Body of pancreas (tissue), 4 donors: ENCODE measurements around the gene LIN7B. TPM values are rescaled to one million over a fixed set of nuclear protein-coding genes. Genes with fewer than 3 reads are reported as not detected.

Experiments
- ATAC-seq: fragments of 150-250 bp; one replicate; pipeline ENCODE4 v1.9.1; 2016
- DNase-seq, 4 donors: peaks; one replicate each; pipeline ENCODE4 v3.0.0-alpha.2; 2019
- H3K27ac ChIP-seq, 4 donors: fragments of 200-600 bp; sonication (generic); 1 replicate in 3 of 4; 2 replicates in 1 of 4; pipeline versions ENCODE4 v1.5.1 to v1.6.1; 2016 to 2019; ENCODE audit warnings: mild to moderate bottlenecking in 1 of 4, mixed read lengths in 1 of 4, moderate library complexity in 1 of 4
- H3K27me3 ChIP-seq, 2 donors: fragments of 200-600 bp; sonication (generic); one replicate each; pipeline ENCODE4 v1.6.0; 2016; ENCODE audit warnings: mild to moderate bottlenecking in 1 of 2
- H3K36me3 ChIP-seq, 2 donors: fragments of 200-600 bp; sonication (generic); replicated peaks in 1 of 2; 2 replicates each; pipeline ENCODE4 v1.5.1; 2016; ENCODE audit warnings: low read depth in 2 of 2; ENCODE audit not compliant: insufficient read depth in 1 of 2
- H3K4me1 ChIP-seq: fragments of 200-600 bp; sonication (generic); one replicate; pipeline ENCODE4 v1.6.0; 2016
- H3K4me3 ChIP-seq, 2 donors: fragments of 200-600 bp; sonication (generic); 1 replicate in 1 of 2; 2 replicates in 1 of 2; pipeline ENCODE4 v1.5.1; 2016 to 2019
- H3K9me3 ChIP-seq, 3 donors: fragments of 200-600 bp; sonication (generic); 1 replicate in 2 of 3; 2 replicates in 1 of 3; pipeline ENCODE4 v1.5.1; 2016
- POLR2A ChIP-seq, 3 donors: fragments of 450-650 bp; IDR thresholded peaks; one replicate each; pipeline ENCODE4 v1.6.1; 2016; ENCODE audit warnings: antibody characterized with exemption in 3 of 3, mild to moderate bottlenecking in 2 of 3
- WGBS, 2 donors: methylation state at CpG; one replicate each; pipeline ENCODE4 v1.1.5; 2017; 5-methylcytosine and 5-hydroxymethylcytosine counted together
- intact Hi-C: fragments of 100-400 bp; cut with DNase I; formaldehyde crosslinking; loops from one replicate; pipeline ENCODE4 v1.15.1; 2023
- total RNA-seq, 2 donors: library from RNA; depleted of rRNA; stranded (reverse); fragments of >200 nt; gene quantifications; one replicate each; pipeline ENCODE4 v1.1.0, GENCODE V29; 2016
- TF ChIP-seq, protein P1 (sequence below), 7 experiments: fragments of 450-650 bp in 4 of 7; fragments of 200-600 bp in 3 of 7; sonication (generic) in 3 of 7; IDR thresholded peaks; one replicate each; pipeline ENCODE4 v1.5.1; 2016 to 2019; ENCODE audit warnings: antibody characterized with exemption in 7 of 7

LIN7B gene
- total RNA-seq, 2 donors from 2014 or later, result 8.3 to 24.1 TPM

GRCh38 chr19:49155820-49156346 lies 41.7 kb downstream of the LIN7B start:
- no peak for ATAC-seq

GRCh38 chr19:49157445-49158224 lies 43.5 kb downstream of the LIN7B start, which contains the start of gene TRPM4:
TRPM4 (plus strand) TSS chr19:49157792; CDS start chr19:49157867, 75 bp downstream.
- no peaks in the 10 kb centered on the region for H3K36me3 ChIP-seq

More at GRCh38 chr19:49155820-49156346, 41.7 kb downstream of the LIN7B start:
- no peaks in the 10 kb centered on the region for H3K36me3 ChIP-seq
- no peak overlapping the region for H3K27ac ChIP-seq
- H3K27me3 ChIP-seq, result no peaks in the 10 kb centered on the region
- H3K9me3 ChIP-seq, result no peaks in the 10 kb centered on the region
- peaks cover 33% of the 10 kb centered on the region for H3K4me1 ChIP-seq
- H3K4me3 ChIP-seq, result no peak overlapping the region
- WGBS, 2 donors, result 72 to 78% methylated on average over 4 of the region's 4 CpGs
- DNase-seq, result no peak
- intact Hi-C loops, result no loop called here
- TF ChIP-seq POLR2A (IDR thresholded peaks at IDR 0.05), result no peak
- TF ChIP-seq, protein P1, sequence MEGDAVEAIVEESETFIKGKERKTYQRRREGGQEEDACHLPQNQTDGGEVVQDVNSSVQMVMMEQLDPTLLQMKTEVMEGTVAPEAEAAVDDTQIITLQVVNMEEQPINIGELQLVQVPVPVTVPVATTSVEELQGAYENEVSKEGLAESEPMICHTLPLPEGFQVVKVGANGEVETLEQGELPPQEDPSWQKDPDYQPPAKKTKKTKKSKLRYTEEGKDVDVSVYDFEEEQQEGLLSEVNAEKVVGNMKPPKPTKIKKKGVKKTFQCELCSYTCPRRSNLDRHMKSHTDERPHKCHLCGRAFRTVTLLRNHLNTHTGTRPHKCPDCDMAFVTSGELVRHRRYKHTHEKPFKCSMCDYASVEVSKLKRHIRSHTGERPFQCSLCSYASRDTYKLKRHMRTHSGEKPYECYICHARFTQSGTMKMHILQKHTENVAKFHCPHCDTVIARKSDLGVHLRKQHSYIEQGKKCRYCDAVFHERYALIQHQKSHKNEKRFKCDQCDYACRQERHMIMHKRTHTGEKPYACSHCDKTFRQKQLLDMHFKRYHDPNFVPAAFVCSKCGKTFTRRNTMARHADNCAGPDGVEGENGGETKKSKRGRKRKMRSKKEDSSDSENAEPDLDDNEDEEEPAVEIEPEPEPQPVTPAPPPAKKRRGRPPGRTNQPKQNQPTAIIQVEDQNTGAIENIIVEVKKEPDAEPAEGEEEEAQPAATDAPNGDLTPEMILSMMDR (IDR thresholded peaks at IDR 0.05), result no peak

GRCh38 chr19:49160450-49161189 lies 46.5 kb downstream of the LIN7B start:
- Histone ChIP-seq H3K27me3 (no peaks in the 10 kb centered on the region), H3K4me1 (peaks cover 34% of the 10 kb centered on the region), H3K9me3 (no peaks in the 10 kb centered on the region), H3K27ac (no peak overlapping the region), H3K36me3 (no peaks in the 10 kb centered on the region), H3K4me3 (no peak overlapping the region)
- ATAC-seq, result no peak
- 89 to 90% methylated on average over 13 of the region's 13 CpGs for WGBS, 2 donors
- intact Hi-C loops, result no loop called here
- DNase-seq, result no peak
- TF ChIP-seq, protein P1 (IDR thresholded peaks at IDR 0.05), result no peak
- no peak for TF ChIP-seq POLR2A (IDR thresholded peaks at IDR 0.05)

More at GRCh38 chr19:49157445-49158224, 43.5 kb downstream of the LIN7B start, which contains the start of gene TRPM4:
- WGBS, 2 donors, result 1% methylated on average over 16 to 41 of the region's 41 CpGs
- TF ChIP-seq, protein P1 (IDR thresholded peaks at IDR 0.05), result peak in 1 of 7 experiments; percentile 6
- TF ChIP-seq POLR2A (IDR thresholded peaks at IDR 0.05), result peak; percentile 65 to 87 (median 83)
- Histone ChIP-seq H3K27ac (peak within 1 kb of the TSS; percentile 48 to 88 (median 83)), H3K4me1 (peaks cover 21% of the 10 kb centered on the region), H3K9me3 (no peaks in the 10 kb centered on the region), H3K27me3 (no peaks in the 10 kb centered on the region), H3K4me3 (peak within 1 kb of the TSS; percentile 81 to 88)
- DNase-seq (peak; percentile 93 to 95 (median 94)), ATAC-seq (peak; percentile 98)
- intact Hi-C loops, result no loop called here

DNA sequence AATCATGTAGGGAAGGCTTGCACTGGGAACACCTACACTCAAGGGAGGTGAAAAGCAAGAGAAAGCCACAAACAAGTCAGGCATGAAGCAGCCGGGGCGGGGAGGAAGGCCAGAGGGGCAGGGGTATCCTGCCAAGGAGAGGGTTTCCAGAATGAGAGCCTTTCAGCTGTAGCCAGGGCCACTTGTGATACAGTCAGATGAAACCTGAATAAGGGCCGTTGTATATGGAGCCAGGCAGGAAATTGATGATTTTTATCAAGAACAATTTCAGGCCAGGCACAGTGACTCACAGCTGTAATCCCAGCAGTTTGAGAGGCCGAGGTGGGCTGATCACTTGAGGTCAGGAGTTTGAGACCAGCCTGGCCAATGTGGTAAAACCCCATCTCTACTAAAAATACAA lies 47.8 kb downstream of the LIN7B start:
- no peak for ATAC-seq
- no peak for DNase-seq
- intact Hi-C loops, result no loop called here
- Histone ChIP-seq H3K4me3 (no peak overlapping the region), H3K36me3 (no peaks in the 10 kb centered on the region), H3K27me3 (no peaks in the 10 kb centered on the region), H3K4me1 (peaks cover 39% of the 10 kb centered on the region), H3K27ac (no peak overlapping the region), H3K9me3 (no peaks in the 10 kb centered on the region)
- 72 to 74% methylated on average over 4 of the region's 4 CpGs for WGBS, 2 donors
- TF ChIP-seq, protein P1 (IDR thresholded peaks at IDR 0.05), result no peak
- no peak for TF ChIP-seq POLR2A (IDR thresholded peaks at IDR 0.05)
